SU-DHL-6 (cell line): ENCODE data around the gene TBC1D5.

ENCODE experiments used
- H2AFZ ChIP-seq: fragments of 200-600 bp; sonication (generic); 2 replicates; pipeline ENCODE4 v1.6.1; 2014; ENCODE audit warnings: low read depth, mild to moderate bottlenecking, moderate library complexity, mixed read lengths, antibody characterized with exemption, low read length; ENCODE audit not compliant: severe bottlenecking
- H3F3A ChIP-seq: fragments of 200-600 bp; shearing (Covaris generic); 2 replicates; pipeline ENCODE4 v1.6.0; 2016; ENCODE audit warnings: antibody characterized with exemption, mild to moderate bottlenecking; ENCODE audit not compliant: insufficient read depth
- H3K27ac ChIP-seq: fragments of 200-600 bp; sonication (generic); 2 replicates; pipeline ENCODE4 v1.5.1; 2016; ENCODE audit warnings: low read depth, mild to moderate bottlenecking, low read length, moderate library complexity, mixed read lengths
- H3K27me3 ChIP-seq: fragments of 200-600 bp; sonication (generic), shearing (Covaris generic); 2 replicates; pipeline ENCODE4 v1.6.0; 2014; ENCODE audit warnings: mild to moderate bottlenecking, low read length
- H3K36me3 ChIP-seq: fragments of 200-600 bp; sonication (generic); 2 replicates; pipeline ENCODE4 v1.6.1; 2014; ENCODE audit warnings: mild to moderate bottlenecking, low read length, mixed read lengths
- H3K4me2 ChIP-seq: fragments of 300-600, 200-600 bp; shearing (Covaris generic), sonication (generic); 2 replicates; pipeline ENCODE4 v1.6.0; 2014; ENCODE audit warnings: low read length, low read depth, mild to moderate bottlenecking; ENCODE audit not compliant: poor library complexity, severe bottlenecking
- H3K4me3 ChIP-seq: fragments of 200-600 bp; sonication (generic); 2 replicates; pipeline ENCODE4 v1.5.1; 2014; ENCODE audit warnings: antibody characterized with exemption, low read length, mild to moderate bottlenecking, mixed read lengths; ENCODE audit not compliant: insufficient read depth, poor library complexity, severe bottlenecking
- H3K79me2 ChIP-seq: fragments of 200-600 bp; sonication (generic); 2 replicates; pipeline ENCODE4 v1.6.1; 2014; ENCODE audit warnings: mild to moderate bottlenecking, low read length, moderate library complexity; ENCODE audit not compliant: insufficient read depth
- H3K9ac ChIP-seq: fragments of 200-600 bp; sonication (generic); 2 replicates; pipeline ENCODE4 v1.7.0; 2014; ENCODE audit warnings: mild to moderate bottlenecking, low read length
- H3K9me2 ChIP-seq: fragments of 200-600 bp; sonication (generic); replicated peaks from 2 replicates; pipeline ENCODE4 v1.6.1; 2014; ENCODE audit warnings: low read length; ENCODE audit not compliant: insufficient read depth
- H3K9me3 ChIP-seq: fragments of 200-600 bp; sonication (generic); 2 replicates; pipeline ENCODE4 v1.6.1; 2014; ENCODE audit warnings: low read length, mixed read lengths; ENCODE audit not compliant: insufficient read depth
- H4K20me1 ChIP-seq: fragments of 200-600 bp; sonication (generic); 2 replicates; pipeline ENCODE4 v1.6.1; 2014; ENCODE audit warnings: low read depth, mild to moderate bottlenecking, antibody characterized with exemption, low read length, moderate library complexity, mixed read lengths
- EZH2phosphoT487 ChIP-seq: fragments of 200-600 bp; sonication (generic), shearing (Covaris generic); conservative IDR thresholded peaks from 2 replicates; pipeline ENCODE4 v1.6.1; 2018; ENCODE audit warnings: mild to moderate bottlenecking, antibody characterized with exemption, low read length, moderate library complexity, mixed read lengths
- TF ChIP-seq, protein P1 (sequence below): fragments of 200-600 bp; sonication (generic); IDR thresholded peaks from one replicate; pipeline ENCODE4 v1.5.1; 2017; ENCODE audit warnings: antibody characterized with exemption, mild to moderate bottlenecking, low read length, moderate library complexity; ENCODE audit not compliant: insufficient read depth, poor library complexity, severe bottlenecking

The TBC1D5 gene

DNA sequence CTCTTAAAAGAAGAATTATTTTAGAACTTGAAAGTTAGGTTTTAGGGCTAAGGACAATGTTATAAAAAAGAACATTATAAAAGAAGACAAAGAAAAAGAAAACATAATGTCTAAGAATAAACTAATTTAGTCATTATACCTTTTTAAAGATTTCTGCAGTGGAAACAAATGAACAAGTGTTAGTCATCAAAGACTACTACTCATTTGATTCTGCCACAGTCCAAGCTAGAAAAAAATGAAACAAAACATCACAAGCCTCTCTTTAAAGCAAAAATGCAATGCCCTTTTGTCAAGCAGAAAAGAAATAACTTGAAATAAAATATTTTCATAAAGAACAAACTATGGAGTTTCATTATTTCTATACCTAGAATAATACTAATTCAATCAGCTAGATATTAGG is 102.0 kb downstream of the TBC1D5 start:
- Histone ChIP-seq H2AFZ (no peak overlapping the region), H3K4me2 (no peak overlapping the region), H3F3A (no peaks in the 10 kb centered on the region; the same call in 1 of the 2 replicates), H3K9ac (no peak overlapping the region), H3K27ac (no peak overlapping the region), H3K4me3 (no peak overlapping the region), H3K79me2 (peaks cover 18% of the 10 kb centered on the region; the same call in 1 of the 2 replicates), H3K27me3 (no peaks in the 10 kb centered on the region), H3K36me3 (no peaks in the 10 kb centered on the region), H3K9me2 (no peaks in the 10 kb centered on the region), H4K20me1 (peaks cover 4% of the 10 kb centered on the region), H3K9me3 (no peaks in the 10 kb centered on the region)
- TF ChIP-seq, protein P1, sequence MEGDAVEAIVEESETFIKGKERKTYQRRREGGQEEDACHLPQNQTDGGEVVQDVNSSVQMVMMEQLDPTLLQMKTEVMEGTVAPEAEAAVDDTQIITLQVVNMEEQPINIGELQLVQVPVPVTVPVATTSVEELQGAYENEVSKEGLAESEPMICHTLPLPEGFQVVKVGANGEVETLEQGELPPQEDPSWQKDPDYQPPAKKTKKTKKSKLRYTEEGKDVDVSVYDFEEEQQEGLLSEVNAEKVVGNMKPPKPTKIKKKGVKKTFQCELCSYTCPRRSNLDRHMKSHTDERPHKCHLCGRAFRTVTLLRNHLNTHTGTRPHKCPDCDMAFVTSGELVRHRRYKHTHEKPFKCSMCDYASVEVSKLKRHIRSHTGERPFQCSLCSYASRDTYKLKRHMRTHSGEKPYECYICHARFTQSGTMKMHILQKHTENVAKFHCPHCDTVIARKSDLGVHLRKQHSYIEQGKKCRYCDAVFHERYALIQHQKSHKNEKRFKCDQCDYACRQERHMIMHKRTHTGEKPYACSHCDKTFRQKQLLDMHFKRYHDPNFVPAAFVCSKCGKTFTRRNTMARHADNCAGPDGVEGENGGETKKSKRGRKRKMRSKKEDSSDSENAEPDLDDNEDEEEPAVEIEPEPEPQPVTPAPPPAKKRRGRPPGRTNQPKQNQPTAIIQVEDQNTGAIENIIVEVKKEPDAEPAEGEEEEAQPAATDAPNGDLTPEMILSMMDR, result no peak
- TF ChIP-seq EZH2phosphoT487, result no peak

DNA sequence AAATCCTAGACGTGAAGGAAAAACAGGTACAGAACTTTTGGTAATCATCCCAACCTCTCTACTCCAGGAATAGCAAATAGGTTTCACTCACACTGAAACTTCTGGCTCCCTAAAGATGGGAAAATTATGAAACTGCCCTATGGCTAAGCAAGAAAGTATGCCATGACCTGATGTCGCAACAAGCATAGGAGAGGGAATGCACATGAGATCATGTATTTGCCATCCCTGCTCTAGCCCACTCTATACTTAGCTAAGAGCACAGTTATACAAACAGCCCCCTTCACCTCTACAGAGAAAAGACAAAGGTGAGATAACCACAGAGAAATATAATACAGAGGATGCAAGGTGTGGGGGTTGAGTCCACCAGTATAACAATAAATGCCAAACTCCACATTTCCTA is 102.7 kb downstream of the TBC1D5 start:
- Histone ChIP-seq H3K27me3 (no peaks in the 10 kb centered on the region), H2AFZ (no peak overlapping the region), H3K4me3 (no peak overlapping the region), H3K36me3 (no peaks in the 10 kb centered on the region), H3K9ac (no peak overlapping the region), H3F3A (no peaks in the 10 kb centered on the region), H3K27ac (no peak overlapping the region), H3K79me2 (peaks cover 16% of the 10 kb centered on the region; the same call in 1 of the 2 replicates), H3K9me2 (no peaks in the 10 kb centered on the region), H3K9me3 (no peaks in the 10 kb centered on the region), H3K4me2 (no peak overlapping the region), H4K20me1 (peaks cover 4% of the 10 kb centered on the region)
- TF ChIP-seq, protein P1, result no peak
- TF ChIP-seq EZH2phosphoT487, result no peak

DNA sequence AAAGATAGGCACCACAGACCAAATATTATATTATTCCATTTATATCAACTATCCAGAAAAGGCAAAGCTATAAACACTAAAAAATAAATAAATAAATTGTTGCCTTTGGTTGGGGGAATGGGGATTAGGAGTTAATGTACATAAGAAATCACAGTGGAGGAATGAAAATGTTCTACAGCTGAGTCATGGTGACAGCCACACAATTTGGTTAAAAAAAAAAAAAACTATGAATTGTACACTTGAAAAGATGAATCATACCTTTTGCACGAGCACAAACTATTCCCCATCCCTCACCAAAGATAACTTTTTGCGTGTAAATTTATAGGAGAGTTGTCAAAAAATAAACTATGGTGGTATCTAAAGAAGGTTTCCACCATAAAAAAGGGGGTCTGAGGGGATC is 103.2 kb downstream of the TBC1D5 start:
- no peak overlapping the region for H3K27ac ChIP-seq
- no peaks in the 10 kb centered on the region for H3K36me3 ChIP-seq
- peaks cover 4% of the 10 kb centered on the region for H4K20me1 ChIP-seq
- H3K4me3 ChIP-seq, result no peak overlapping the region
- no peaks in the 10 kb centered on the region for H3K9me3 ChIP-seq
- TF ChIP-seq EZH2phosphoT487, result no peak
- TF ChIP-seq, protein P1, result no peak
- H3F3A ChIP-seq, result no peaks in the 10 kb centered on the region
- no peak overlapping the region for H3K9ac ChIP-seq
- no peak overlapping the region for H2AFZ ChIP-seq
- peaks cover 11% of the 10 kb centered on the region; the same call in 1 of the 2 replicates for H3K79me2 ChIP-seq
- no peak overlapping the region for H3K4me2 ChIP-seq
- no peaks in the 10 kb centered on the region for H3K27me3 ChIP-seq
- H3K9me2 ChIP-seq, result no peaks in the 10 kb centered on the region
